ENCODE data around the gene CORO7.

DNA sequence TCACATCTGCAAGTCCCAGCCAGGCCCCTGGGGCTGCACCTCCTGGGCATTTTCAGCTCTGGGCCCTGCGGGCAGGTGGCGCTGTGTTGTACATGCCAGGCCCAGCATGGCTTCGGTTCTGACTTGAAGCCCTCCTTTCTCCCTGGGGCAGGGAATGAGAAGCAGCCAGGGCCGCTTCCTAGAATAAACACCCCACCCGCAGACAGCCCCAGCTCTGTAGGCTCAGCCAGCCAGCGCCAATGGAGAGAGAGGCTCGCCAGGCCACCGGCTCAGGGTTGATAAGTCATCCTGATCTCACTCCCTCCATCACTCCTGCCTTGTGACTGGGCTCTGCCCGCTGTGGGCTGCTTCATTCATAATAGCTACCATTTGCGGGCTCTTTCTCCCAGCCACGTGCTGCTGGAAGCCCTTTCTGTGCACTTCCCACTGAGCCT lies 106.5 kb downstream of the CORO7 start:
- TF ChIP-seq, protein P1, sequence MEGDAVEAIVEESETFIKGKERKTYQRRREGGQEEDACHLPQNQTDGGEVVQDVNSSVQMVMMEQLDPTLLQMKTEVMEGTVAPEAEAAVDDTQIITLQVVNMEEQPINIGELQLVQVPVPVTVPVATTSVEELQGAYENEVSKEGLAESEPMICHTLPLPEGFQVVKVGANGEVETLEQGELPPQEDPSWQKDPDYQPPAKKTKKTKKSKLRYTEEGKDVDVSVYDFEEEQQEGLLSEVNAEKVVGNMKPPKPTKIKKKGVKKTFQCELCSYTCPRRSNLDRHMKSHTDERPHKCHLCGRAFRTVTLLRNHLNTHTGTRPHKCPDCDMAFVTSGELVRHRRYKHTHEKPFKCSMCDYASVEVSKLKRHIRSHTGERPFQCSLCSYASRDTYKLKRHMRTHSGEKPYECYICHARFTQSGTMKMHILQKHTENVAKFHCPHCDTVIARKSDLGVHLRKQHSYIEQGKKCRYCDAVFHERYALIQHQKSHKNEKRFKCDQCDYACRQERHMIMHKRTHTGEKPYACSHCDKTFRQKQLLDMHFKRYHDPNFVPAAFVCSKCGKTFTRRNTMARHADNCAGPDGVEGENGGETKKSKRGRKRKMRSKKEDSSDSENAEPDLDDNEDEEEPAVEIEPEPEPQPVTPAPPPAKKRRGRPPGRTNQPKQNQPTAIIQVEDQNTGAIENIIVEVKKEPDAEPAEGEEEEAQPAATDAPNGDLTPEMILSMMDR (IDR thresholded peaks at IDR 0.05; ENCODE audit: poor library complexity, severe bottlenecking): peak; percentile 37
- TF ChIP-seq POLR2AphosphoS5 (IDR thresholded peaks at IDR 0.05) (no peak), TAF1 (IDR thresholded peaks at IDR 0.05; ENCODE audit: low read depth) (no peak), RAD21 (conservative IDR thresholded peaks at IDR 0.05) (no peak)

All from neural cell (in vitro differentiated cells).